ENCODE measurements around the gene NUAK2. TPM values are rescaled to one million over a fixed set of nuclear protein-coding genes. Genes with fewer than 3 reads are reported as not detected.
"Not testable (repeated sequence)": the region's sequence is repeated elsewhere in the genome, so short reads cannot be mapped to it uniquely, and the experiment has no call there.

NUAK2 gene
- total and polyA plus RNA-seq, 8 donors: 0.58 to 16.5 (median 2.1) TPM

DNA sequence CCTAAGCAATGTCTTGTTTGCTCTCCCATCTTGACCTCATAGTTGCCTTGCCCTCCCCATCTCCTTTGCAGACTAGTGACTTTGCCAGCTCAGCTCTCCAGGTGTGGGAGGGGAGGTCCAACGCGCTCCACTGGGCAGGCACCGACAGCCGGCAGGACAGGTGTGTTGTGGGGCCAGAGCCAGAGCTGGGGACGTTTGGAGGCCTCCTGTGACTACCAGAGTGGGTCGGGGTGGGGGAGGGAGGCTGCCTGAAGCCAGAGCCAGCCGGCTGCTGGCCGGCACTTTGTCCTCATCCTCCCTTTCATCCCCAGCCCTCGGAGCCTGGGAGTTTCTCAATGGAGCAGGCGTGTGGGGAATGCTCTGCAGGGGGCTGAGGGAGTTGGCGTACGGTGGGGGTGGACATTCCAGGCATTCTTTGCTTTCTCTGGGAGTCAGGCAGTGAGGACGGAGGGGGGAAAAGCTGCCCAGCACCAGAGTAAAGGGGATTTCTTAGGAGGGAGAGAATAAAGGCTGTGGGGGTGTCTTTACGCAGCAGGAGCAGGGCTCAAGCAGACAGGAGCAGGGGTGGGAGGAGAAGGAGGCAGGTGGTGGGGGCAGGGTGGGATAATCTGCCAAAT, 20.2 kb downstream of the NUAK2 start:
- intact Hi-C loops (cut with DNase I; ENCODE audit: low total_unique reads): no loop called here
- DNase-seq: peak; percentile 87 to 89
- Histone ChIP-seq H3K9me3 (no peaks in the 10 kb centered on the region), H3K27ac (peak overlapping the region; percentile 2 to 48 (median 14)), H3K27me3 (no peaks in the 10 kb centered on the region), H3K36me3 (peaks cover 29 to 44% (median 39%) of the 10 kb centered on the region in 4 donors), H3K4me1 (peaks cover 11 to 19% (median 13%) of the 10 kb centered on the region in 4 donors), H3K4me3 (no peak overlapping the region)
- WGBS, 5 donors: 14 to 42% (median 24%) methylated on average over 13 to 14 of the region's 14 CpGs
- TF ChIP-seq POLR2AphosphoS5 (IDR thresholded peaks at IDR 0.05) (peak in 1 of 3 donors; percentile 33), POLR2A (IDR thresholded peaks at IDR 0.05) (no peak)

GRCh38 chr1:205300149-205300548, 21.4 kb downstream of the NUAK2 start:
- H3K4me3 ChIP-seq: no peak overlapping the region
- no peaks in the 10 kb centered on the region for H3K27me3 ChIP-seq
- peaks cover 23 to 32% (median 27%) of the 10 kb centered on the region in 4 donors for H3K36me3 ChIP-seq
- no peak for DNase-seq
- intact Hi-C loops (cut with DNase I; ENCODE audit: low total_unique reads): no loop called here
- H3K27ac ChIP-seq: no peak overlapping the region
- no peaks in the 10 kb centered on the region for H3K9me3 ChIP-seq
- WGBS, 5 donors: 80 to 93% (median 91%) methylated on average over 9 of the region's 9 CpGs
- TF ChIP-seq CTCF (IDR thresholded peaks at IDR 0.05): no peak
- peaks cover 11 to 19% (median 13%) of the 10 kb centered on the region in 4 donors for H3K4me1 ChIP-seq

DNA sequence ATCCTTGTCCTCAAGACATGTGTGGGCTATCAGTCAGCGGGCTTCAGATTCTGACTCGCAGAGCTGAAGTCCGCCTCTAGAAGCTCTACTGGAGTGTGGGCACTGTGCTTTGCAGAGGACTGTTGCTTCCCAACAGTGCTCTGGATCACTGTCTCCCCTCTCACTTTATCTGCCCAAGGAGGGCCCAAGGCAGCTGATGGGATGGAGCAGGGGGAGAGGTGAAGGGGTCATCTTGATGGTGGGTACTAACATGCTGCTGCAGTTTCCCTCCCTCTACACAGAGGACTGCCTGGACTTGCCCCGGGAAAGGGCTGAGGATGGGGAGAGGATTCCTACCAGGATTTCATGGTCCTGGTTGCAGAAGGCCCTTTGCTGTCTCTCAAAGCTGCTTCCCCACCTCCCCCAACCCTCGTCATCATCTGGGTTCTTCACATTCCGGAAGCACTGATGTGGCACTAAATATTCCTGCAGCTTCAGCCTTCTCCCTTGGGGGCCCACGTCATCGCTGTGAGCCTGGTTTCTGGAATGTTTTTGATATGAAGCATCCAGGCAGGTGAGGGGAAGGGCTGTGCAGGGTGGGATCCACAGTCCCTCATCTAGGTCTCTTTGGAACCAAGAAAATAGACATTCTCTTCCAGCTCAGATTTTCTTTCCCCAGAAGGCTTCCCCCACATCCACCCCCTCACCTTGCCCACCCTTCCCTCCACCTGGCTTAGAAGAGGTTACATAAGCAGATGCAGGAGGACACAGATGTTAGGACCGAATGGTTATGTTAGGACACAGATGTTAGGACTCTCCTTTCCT, 23.2 kb downstream of the NUAK2 start:
- Histone ChIP-seq H3K9me3 (no peaks in the 10 kb centered on the region), H3K36me3 (peaks cover 7 to 15% (median 10%) of the 10 kb centered on the region in 4 donors), H3K27ac (no peak overlapping the region), H3K4me3 (no peak overlapping the region), H3K4me1 (peaks cover 11 to 28% (median 21%) of the 10 kb centered on the region in 4 donors), H3K27me3 (no peaks in the 10 kb centered on the region)
- DNase-seq: peak in 1 of 2 donors; percentile 58
- TF ChIP-seq POLR2A (IDR thresholded peaks at IDR 0.05) (no peak), CTCF (IDR thresholded peaks at IDR 0.05) (no peak), EP300 (IDR thresholded peaks at IDR 0.05) (no peak), POLR2AphosphoS5 (IDR thresholded peaks at IDR 0.05) (no peak)
- intact Hi-C loops (cut with DNase I; ENCODE audit: low total_unique reads): no loop called here
- WGBS, 5 donors: 72 to 91% (median 80%) methylated on average over 7 to 9 of the region's 9 CpGs

DNA sequence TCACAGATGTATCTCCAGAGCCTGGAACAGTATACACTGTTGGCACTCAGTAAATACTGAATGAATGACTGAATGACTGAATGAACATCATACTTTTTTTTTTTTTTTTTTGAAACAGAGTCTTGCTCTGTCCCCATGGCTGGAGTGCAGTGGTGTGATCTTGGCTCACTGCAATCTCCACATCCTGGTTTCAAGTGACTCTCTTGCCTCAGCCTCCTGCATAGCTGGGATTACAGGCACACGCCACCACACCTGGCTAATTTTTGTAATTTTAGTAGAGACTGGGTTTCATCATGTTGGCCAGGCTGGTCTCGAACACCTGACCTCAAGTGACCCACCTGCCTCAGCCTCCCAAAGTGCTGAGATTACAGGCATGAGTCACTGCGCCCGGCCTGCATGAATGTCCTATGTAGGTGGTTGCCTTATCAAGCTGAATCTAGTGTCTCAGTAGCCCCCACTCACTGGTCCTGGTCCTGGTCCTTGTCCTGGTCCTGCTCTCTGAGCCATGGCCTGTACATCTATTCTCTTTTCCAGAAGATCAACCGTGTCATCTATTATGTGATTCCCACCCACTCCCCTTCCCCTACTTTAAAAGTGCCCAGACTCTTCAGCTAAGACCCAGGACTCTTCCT, 23.9 kb downstream of the NUAK2 start:
- H3K27ac ChIP-seq; H3K27me3 ChIP-seq; DNase-seq; H3K9me3 ChIP-seq; H3K4me3 ChIP-seq; H3K36me3 ChIP-seq; intact Hi-C loops (cut with DNase I; ENCODE audit: low total_unique reads): not testable (repeated sequence)
- H3K4me1 ChIP-seq: peaks cover 11 to 28% (median 21%) of the 10 kb centered on the region in 4 donors
- 91 to 96% (median 95%) methylated on average over 5 of the region's 5 CpGs for WGBS, 5 donors

- DNase-seq: no peak
- Histone ChIP-seq H3K4me3 (no peak overlapping the region), H3K27ac (no peak overlapping the region), H3K4me1 (peaks cover 3 to 17% (median 10%) of the 10 kb centered on the region in 4 donors), H3K36me3 (no peaks in the 10 kb centered on the region), H3K9me3 (no peaks in the 10 kb centered on the region), H3K27me3 (no peaks in the 10 kb centered on the region)
- TF ChIP-seq CTCF (IDR thresholded peaks at IDR 0.05) (no peak), EP300 (IDR thresholded peaks at IDR 0.05) (no peak), POLR2A (IDR thresholded peaks at IDR 0.05) (no peak), POLR2AphosphoS5 (IDR thresholded peaks at IDR 0.05) (no peak)
- WGBS, 5 donors: 69 to 79% (median 76%) methylated on average over 2 of the region's 2 CpGs
- intact Hi-C loops (cut with DNase I; ENCODE audit: low total_unique reads): no loop called here
Measured at GRCh38 chr1:205296154-205296553, 25.4 kb downstream of the NUAK2 start.

All from stomach (tissue), 9 donors.